BJ (cell line): ENCODE measurements around the gene ARL8A. TPM values are rescaled to one million over a fixed set of nuclear protein-coding genes. Genes with fewer than 3 reads are reported as not detected.

Experiments
- CTCF ChIA-PET: fragments of 350-600 bp; formaldehyde crosslinking; extraction: SDS; loops from one replicate; lab custom pipeline; 2021; ENCODE audit warnings: antibody characterized with exemption, inconsistent platforms; lab: Yijun Ruan, JAX
- POLR2A ChIA-PET: fragments of 300-600 bp; sonication (Branson Sonifier 250); formaldehyde crosslinking; extraction: SDS; loops from one replicate; lab custom pipeline; 2021; ENCODE audit warnings: antibody characterized with exemption; lab: Charles Lee
- DNase-seq: peaks from one replicate; pipeline ENCODE4 v3.0.0-alpha.2; 2011; ENCODE audit warnings: low read depth
- H3K27me3 ChIP-seq: 2 replicates; pipeline ENCODE4 v1.6.0; 2011; ENCODE audit warnings: low read length; ENCODE audit not compliant: control insufficient read depth, insufficient read depth
- H3K36me3 ChIP-seq: 2 replicates; pipeline ENCODE4 v1.5.1; 2011; ENCODE audit warnings: low read length; ENCODE audit not compliant: control insufficient read depth, insufficient read depth
- H3K4me3 ChIP-seq: 2 replicates; pipeline ENCODE4 v1.5.1; 2011; ENCODE audit warnings: low read depth, mild to moderate bottlenecking, control low read depth, low read length
- polyA plus RNA-seq: library from polyadenylated mRNA; depleted of rRNA; stranded (reverse); fragments of >200 nt; gene quantifications from 2 replicates; pipeline ENCODE4 v1.2.3, GENCODE V29; 2011
- TF ChIP-seq, protein P1 (sequence below): IDR thresholded peaks from 2 replicates; pipeline ENCODE4 v1.5.1; 2011; ENCODE audit warnings: low read depth, mild to moderate bottlenecking, control low read depth, inconsistent platforms, low read length, moderate library complexity; ENCODE audit not compliant: insufficient read depth

ARL8A gene
- polyA plus RNA-seq, 1 experiment: 76.6 TPM

DNA sequence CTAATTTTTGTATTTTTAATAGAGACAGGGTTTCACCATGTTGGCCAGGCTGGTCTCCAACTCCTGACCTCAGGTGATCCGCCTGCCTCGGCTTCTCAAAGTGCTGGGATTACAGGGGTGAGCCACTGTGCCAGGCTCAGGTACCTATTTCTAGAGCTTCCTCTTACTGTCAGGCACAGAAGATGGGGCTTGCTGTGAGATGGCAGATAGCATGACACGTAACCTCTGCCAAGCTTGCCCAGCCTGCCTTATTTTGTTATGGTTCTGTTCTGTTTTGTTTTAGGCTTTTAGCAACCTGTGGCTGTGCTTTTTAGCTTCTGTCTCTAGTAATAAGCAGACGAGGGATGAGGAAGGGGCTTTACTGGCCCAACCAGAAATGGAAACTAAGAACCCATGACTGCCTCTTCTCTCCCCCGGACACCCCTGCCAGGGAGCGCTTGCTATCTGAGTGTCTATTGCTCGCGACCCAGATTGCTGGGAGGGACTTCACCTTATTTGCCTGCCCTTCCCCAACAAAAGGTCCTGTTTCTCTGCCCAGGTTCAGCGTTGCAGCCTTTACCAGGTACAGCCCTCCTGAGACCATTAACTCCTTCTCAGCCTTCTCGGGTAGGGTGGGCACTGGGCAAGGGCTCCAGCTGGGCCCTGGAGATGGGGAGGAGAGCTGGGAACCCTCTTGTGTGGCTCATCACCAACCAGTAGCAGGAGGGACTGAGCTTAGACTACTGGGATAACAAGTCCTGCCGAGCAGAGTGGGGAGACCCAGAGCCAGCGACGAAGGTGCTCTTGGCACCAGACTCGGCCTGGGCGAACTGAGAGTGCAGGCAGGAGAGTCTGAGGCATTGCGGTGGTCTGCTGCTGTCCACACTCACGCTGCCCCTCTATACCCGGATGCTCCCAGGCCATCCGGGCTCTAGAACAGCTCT lies 35.6 kb upstream of the ARL8A start:
- CTCF ChIA-PET: interaction anchor here (0.6 to 10.8 kb wide), 5 partner anchors 10 to 138 kb away, joined by 3 to 206 read pairs (median 20); partner anchors contain the start of gene LGR6
- TF ChIP-seq, protein P1, sequence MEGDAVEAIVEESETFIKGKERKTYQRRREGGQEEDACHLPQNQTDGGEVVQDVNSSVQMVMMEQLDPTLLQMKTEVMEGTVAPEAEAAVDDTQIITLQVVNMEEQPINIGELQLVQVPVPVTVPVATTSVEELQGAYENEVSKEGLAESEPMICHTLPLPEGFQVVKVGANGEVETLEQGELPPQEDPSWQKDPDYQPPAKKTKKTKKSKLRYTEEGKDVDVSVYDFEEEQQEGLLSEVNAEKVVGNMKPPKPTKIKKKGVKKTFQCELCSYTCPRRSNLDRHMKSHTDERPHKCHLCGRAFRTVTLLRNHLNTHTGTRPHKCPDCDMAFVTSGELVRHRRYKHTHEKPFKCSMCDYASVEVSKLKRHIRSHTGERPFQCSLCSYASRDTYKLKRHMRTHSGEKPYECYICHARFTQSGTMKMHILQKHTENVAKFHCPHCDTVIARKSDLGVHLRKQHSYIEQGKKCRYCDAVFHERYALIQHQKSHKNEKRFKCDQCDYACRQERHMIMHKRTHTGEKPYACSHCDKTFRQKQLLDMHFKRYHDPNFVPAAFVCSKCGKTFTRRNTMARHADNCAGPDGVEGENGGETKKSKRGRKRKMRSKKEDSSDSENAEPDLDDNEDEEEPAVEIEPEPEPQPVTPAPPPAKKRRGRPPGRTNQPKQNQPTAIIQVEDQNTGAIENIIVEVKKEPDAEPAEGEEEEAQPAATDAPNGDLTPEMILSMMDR: no peak

DNA sequence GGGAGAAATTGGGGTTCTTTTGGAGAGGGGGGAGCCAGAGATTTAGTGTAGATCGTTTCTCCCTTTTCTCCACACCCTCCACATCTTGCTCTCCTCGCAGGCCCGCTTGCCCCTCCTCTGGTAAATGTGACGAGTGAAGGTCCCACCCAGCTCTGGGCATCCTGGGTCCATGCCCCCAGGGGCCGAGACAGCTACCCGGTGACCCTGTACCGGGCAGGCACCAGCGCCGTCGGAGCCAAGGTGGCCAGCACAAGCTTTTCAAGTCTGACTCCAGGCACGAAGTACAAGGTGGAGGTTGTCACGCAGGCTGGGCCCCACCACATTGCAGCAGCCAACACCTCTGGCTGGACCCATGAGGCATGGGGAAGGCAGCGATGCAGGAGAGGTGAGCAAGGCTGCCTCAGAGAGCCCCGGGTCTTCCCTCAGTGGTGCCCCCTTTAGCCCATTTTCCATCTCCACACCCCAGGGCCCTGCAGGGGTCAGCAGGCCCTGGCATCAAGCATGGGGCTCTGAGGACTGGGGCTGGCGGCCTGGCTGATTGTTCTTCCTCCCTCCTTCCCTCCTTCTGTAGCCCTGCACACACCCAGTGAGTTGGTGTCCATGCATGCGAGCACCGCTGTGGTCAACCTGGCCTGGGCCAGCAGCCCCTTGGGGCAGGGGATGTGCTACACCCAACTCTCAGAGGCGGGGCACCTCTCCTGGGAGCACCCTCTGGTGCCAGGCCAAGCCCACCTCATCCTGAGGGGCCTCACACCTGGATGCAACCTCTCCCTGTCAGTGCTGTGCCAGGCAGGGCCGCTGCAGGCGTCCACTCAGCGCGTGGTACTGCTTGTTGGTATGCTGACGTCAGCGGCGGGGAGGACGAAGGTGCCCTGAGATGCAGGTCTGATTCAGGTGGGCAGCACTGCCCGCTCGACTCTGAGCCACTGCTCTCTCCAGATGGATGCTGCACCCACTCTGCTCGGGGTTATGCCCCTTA lies 32.7 kb upstream of the ARL8A start:
- CTCF ChIA-PET: interaction anchor here (3.9 kb wide), 1 partner anchor 12 kb away, joined by 23 read pairs; no protein-coding TSS in a partner anchor
- Histone ChIP-seq H3K36me3 (no peaks in the 10 kb centered on the region), H3K4me3 (no peak overlapping the region), H3K27me3 (peaks cover 20% of the 10 kb centered on the region)
- POLR2A ChIA-PET: no interaction called here
- TF ChIP-seq, protein P1: no peak
- DNase-seq: no peak

More for the DNA sequence above, 35.6 kb upstream of the ARL8A start:
- DNase-seq: no peak
- Histone ChIP-seq H3K4me3 (no peak overlapping the region), H3K27me3 (peaks cover 22% of the 10 kb centered on the region), H3K36me3 (no peaks in the 10 kb centered on the region)
- POLR2A ChIA-PET: no interaction called here

DNA sequence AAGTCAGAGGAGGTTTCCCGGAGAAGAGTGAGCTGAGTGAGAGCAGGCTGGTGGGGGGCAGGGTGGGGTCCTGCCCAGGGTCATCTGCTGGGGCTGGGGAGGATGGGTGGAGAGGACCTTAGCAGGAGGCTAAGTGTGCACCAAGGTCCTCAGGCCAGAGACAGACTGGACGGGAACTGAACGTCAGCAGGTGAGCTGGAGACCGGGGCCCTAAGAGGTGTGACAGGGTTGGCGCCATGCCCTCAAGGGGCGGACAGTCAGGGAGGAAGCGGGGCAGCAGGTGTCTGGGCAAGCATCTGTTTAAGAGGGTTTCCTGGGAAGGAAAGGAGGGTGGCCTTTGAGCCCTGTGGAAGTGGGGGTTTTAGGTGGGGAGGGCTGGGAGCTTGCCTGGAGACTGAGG lies 29.5 kb upstream of the ARL8A start:
- Histone ChIP-seq H3K4me3 (no peak overlapping the region), H3K27me3 (peaks cover 11% of the 10 kb centered on the region), H3K36me3 (no peaks in the 10 kb centered on the region)
- TF ChIP-seq, protein P1: no peak
- ChIA-PET CTCF (interaction anchor here (0.8 to 3.9 kb wide), 5 partner anchors 9 to 19 kb away, joined by 3 to 23 read pairs (median 5); no protein-coding TSS in a partner anchor), POLR2A (no interaction called here)
- no peak for DNase-seq

DNA sequence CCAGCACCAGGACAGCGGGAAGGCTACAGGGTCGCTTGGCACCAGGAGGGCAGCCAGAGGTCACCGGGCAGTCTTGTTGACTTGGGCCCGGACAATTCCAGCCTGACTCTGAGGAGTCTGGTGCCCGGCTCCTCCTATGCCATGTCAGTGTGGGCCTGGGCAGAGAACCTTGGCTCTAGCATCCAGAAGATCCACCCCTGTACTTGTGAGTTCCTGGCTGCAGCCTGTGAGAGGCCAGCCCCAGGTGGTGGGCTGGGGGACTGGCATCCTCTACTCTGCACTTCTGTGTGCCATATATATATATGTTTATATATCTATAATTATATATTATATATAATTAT lies 27.4 kb upstream of the ARL8A start:
- TF ChIP-seq, protein P1: no peak
- no peaks in the 10 kb centered on the region for H3K36me3 ChIP-seq
- DNase-seq: no peak
- H3K27me3 ChIP-seq: peaks cover 5% of the 10 kb centered on the region
- POLR2A ChIA-PET: no interaction called here
- H3K4me3 ChIP-seq: no peak overlapping the region
- CTCF ChIA-PET: no interaction called here
